ENCODE data around the gene TFCP2L1. TPM values are rescaled to one million over a fixed set of nuclear protein-coding genes. Genes with fewer than 3 reads are reported as not detected.
"Not testable (repeated sequence)": the region's sequence is repeated elsewhere in the genome, so short reads cannot be mapped to it uniquely, and the experiment has no call there.

The TFCP2L1 gene
- total and polyA plus RNA-seq, 2 experiments from 2014 or later = 0.94 to 6.4 TPM

GRCh38 chr2:121313701-121314100 is 28.7 kb upstream of the TFCP2L1 start:
- not testable (repeated sequence) for H3K4me2 ChIP-seq; H3K27ac ChIP-seq (ENCODE audit: low read depth); H4K20me1 ChIP-seq (replicated peaks; ENCODE audit: insufficient read depth); ATAC-seq; H3K27ac Mint-ChIP-seq; H3K4me1 Mint-ChIP-seq; H3K79me2 ChIP-seq (replicated peaks; ENCODE audit: insufficient read depth); H3K36me3 Mint-ChIP-seq (ENCODE audit: low read depth); H3K9me2 ChIP-seq (ENCODE audit: insufficient read depth); H2AFZ ChIP-seq; H3K4me3 Mint-ChIP-seq; H3K4me3 ChIP-seq; H3K27me3 ChIP-seq (ENCODE audit: insufficient read depth); DNase-seq (ENCODE audit: low spot score); H3K4me1 ChIP-seq (ENCODE audit: insufficient read depth); H3K27me3 Mint-ChIP-seq (ENCODE audit: insufficient read depth, low read depth, poor library complexity); H3K36me3 ChIP-seq (ENCODE audit: insufficient read depth); H3K9me3 Mint-ChIP-seq; H3F3A ChIP-seq (replicated peaks; ENCODE audit: low read depth)

GRCh38 chr2:121309801-121310200 is 24.8 kb upstream of the TFCP2L1 start:
- TF ChIP-seq EZH2phosphoT487 (IDR thresholded peaks at IDR 0.05; ENCODE audit: unreplicated experiment) = no peak
- no peak for TF ChIP-seq NANOG (IDR thresholded peaks at IDR 0.05; ENCODE audit: borderline replicate concordance)
- TF ChIP-seq REST (IDR thresholded peaks at IDR 0.05; ENCODE audit: unreplicated experiment) = no peak
- TF ChIP-seq POLR2AphosphoS5 (IDR thresholded peaks at IDR 0.05; ENCODE audit: low read depth) = no peak
- TF ChIP-seq ZNF114 (CRISPR knock-in tag; IDR thresholded peaks at IDR 0.05) = no peak
- no peak for TF ChIP-seq CTCF (conservative IDR thresholded peaks at IDR 0.05; ENCODE audit: low read depth in 2 of 2)
- TF ChIP-seq ZNF462 (CRISPR knock-in tag; IDR thresholded peaks at IDR 0.05) = no peak
- no peaks in the 10 kb centered on the region for H3F3A ChIP-seq (replicated peaks; ENCODE audit: low read depth)
- H3K9me3 Mint-ChIP-seq = no peaks in the 10 kb centered on the region
- H4K20me1 ChIP-seq (replicated peaks; ENCODE audit: insufficient read depth) = no peaks in the 10 kb centered on the region
- no peaks in the 10 kb centered on the region for H3K36me3 ChIP-seq (ENCODE audit: insufficient read depth)
- DNase-seq (ENCODE audit: low spot score) = no peak
- peaks cover 2% of the 10 kb centered on the region for H3K27me3 Mint-ChIP-seq (ENCODE audit: insufficient read depth, low read depth, poor library complexity)
- no peak overlapping the region for H3K27ac Mint-ChIP-seq
- H3K27ac ChIP-seq (ENCODE audit: low read depth) = no peak overlapping the region
- H3K4me3 ChIP-seq = no peak overlapping the region
- H3K27me3 ChIP-seq (ENCODE audit: insufficient read depth) = no peaks in the 10 kb centered on the region
- no peaks in the 10 kb centered on the region for H3K4me1 ChIP-seq (ENCODE audit: insufficient read depth)
- no peaks in the 10 kb centered on the region for H3K79me2 ChIP-seq (replicated peaks; ENCODE audit: insufficient read depth)
- H3K4me1 Mint-ChIP-seq = no peaks in the 10 kb centered on the region
- no peak overlapping the region for H3K4me3 Mint-ChIP-seq
- no peaks in the 10 kb centered on the region for H3K9me2 ChIP-seq (ENCODE audit: insufficient read depth)
- no peak overlapping the region for H2AFZ ChIP-seq
- H3K4me2 ChIP-seq = no peak overlapping the region
- no peak for ATAC-seq
- H3K36me3 Mint-ChIP-seq (ENCODE audit: low read depth) = no peaks in the 10 kb centered on the region

Data from GM23338 (cell line).